EH (cell line): ENCODE results near the gene CLECL1.
"Not testable (repeated sequence)": the region's sequence is repeated elsewhere in the genome, so short reads cannot be mapped to it uniquely, and the experiment has no call there.

Source experiments
- DNase-seq: peaks from one replicate; pipeline ENCODE4 v3.0.0-alpha.2; 2015; ENCODE audit warnings: low read depth

The CLECL1 gene

GRCh38 chr12:9751204-9752144 is 18.6 kb upstream of the CLECL1 start:
- DNase-seq = peak; percentile 27

GRCh38 chr12:9750276-9751203 is 17.6 kb upstream of the CLECL1 start:
- peak; percentile 62 for DNase-seq

- DNase-seq = no peak
These were observed 16.7 kb upstream of the CLECL1 start for GRCh38 chr12:9749640-9750039.

- DNase-seq = no peak
These were observed 12.3 kb upstream of the CLECL1 start for GRCh38 chr12:9745199-9745598.

- no peak for DNase-seq
These were observed 9.8 kb upstream of the CLECL1 start for GRCh38 chr12:9742661-9743060.

GRCh38 chr12:9741726-9742125 is 8.8 kb upstream of the CLECL1 start:
- DNase-seq = no peak

- DNase-seq = no peak
These were observed 7.3 kb upstream of the CLECL1 start for GRCh38 chr12:9740106-9740750.

GRCh38 chr12:9739404-9740105 is 6.7 kb upstream of the CLECL1 start:
- DNase-seq = peak; percentile 10

- DNase-seq = not testable (repeated sequence)
These were observed 6.0 kb upstream of the CLECL1 start for GRCh38 chr12:9738905-9739304.

GRCh38 chr12:9736936-9737705 is 4.2 kb upstream of the CLECL1 start:
- no peak for DNase-seq

- DNase-seq = no peak
These were observed 2.7 kb upstream of the CLECL1 start for GRCh38 chr12:9735601-9736000.

GRCh38 chr12:9731797-9732196 is 1.1 kb downstream of the CLECL1 start:
- DNase-seq = no peak

GRCh38 chr12:9731393-9731792 is 1.5 kb downstream of the CLECL1 start:
- DNase-seq = no peak

GRCh38 chr12:9730591-9730990 is 2.3 kb downstream of the CLECL1 start:
- DNase-seq = no peak

GRCh38 chr12:9730011-9730410 is 2.9 kb downstream of the CLECL1 start:
- no peak for DNase-seq

GRCh38 chr12:9729082-9729481 is 3.8 kb downstream of the CLECL1 start:
- no peak for DNase-seq

- no peak for DNase-seq
These were observed 5.1 kb downstream of the CLECL1 start for GRCh38 chr12:9727813-9728212.

- no peak for DNase-seq
These were observed 7.6 kb downstream of the CLECL1 start for GRCh38 chr12:9725213-9725870.

- DNase-seq = no peak
These were observed 8.9 kb downstream of the CLECL1 start for GRCh38 chr12:9724023-9724422.

- DNase-seq = no peak
These were observed 11.4 kb downstream of the CLECL1 start for GRCh38 chr12:9721394-9722092.
